H1 (cell line): Measurements from ENCODE around the gene PARP4. TPM values are rescaled to one million over a fixed set of nuclear protein-coding genes. Genes with fewer than 3 reads are reported as not detected.

ENCODE experiments used
- CTCF ChIA-PET: fragments of 300-600 bp; sonication (Branson Sonifier 250); formaldehyde crosslinking; loops from one replicate; lab custom pipeline; 2021; ENCODE audit not compliant: partially characterized antibody; lab: Charles Lee
- POLR2A ChIA-PET: fragments of 300-600 bp; sonication (Branson Sonifier 250); formaldehyde crosslinking; loops from one replicate; lab custom pipeline; 2021; ENCODE audit warnings: inconsistent platforms; ENCODE audit not compliant: partially characterized antibody; lab: Charles Lee
- DNase-seq, 2 experiments: peaks; one replicate each; pipeline versions ENCODE4 v3.0.0 to v3.0.0-alpha.2; 2010 to 2022; ENCODE audit warnings: low spot score in 2 of 2, low read depth in 1 of 2, mixed read lengths in 1 of 2
- FAIRE-seq: peaks from 2 replicates; lab custom pipeline; 2011; peaks lifted over from hg19 to GRCh38; lab: Jason Lieb, UNC
- H2AFZ ChIP-seq: 2 replicates; pipeline ENCODE4 v1.8.1; 2012; ENCODE audit warnings: low read length, inconsistent platforms
- H2AK5ac ChIP-seq: 2 replicates; pipeline ENCODE4 v1.6.1; 2013; ENCODE audit warnings: low read depth, low read length
- H2BK120ac ChIP-seq: replicated peaks from 2 replicates; pipeline ENCODE3; 2013; ENCODE audit warnings: low read depth, low read length, inconsistent platforms
- H2BK12ac ChIP-seq: 2 replicates; pipeline ENCODE4 v1.6.1; 2013; ENCODE audit warnings: low read depth, low read length
- H2BK15ac ChIP-seq: 2 replicates; pipeline ENCODE4 v1.6.1; 2013; ENCODE audit warnings: low read length
- H2BK20ac ChIP-seq: 2 replicates; pipeline ENCODE4 v1.6.1; 2013; ENCODE audit warnings: low read length
- H2BK5ac ChIP-seq: 2 replicates; pipeline ENCODE4 v1.6.1; 2013; ENCODE audit warnings: low read depth, low read length
- H3K14ac ChIP-seq: 2 replicates; pipeline ENCODE4 v1.6.1; 2013; ENCODE audit warnings: inconsistent platforms; ENCODE audit not compliant: insufficient read length
- H3K18ac ChIP-seq: 2 replicates; pipeline ENCODE4 v1.6.1; 2013; ENCODE audit warnings: low read length; ENCODE audit errors: extremely low read depth
- H3K23ac ChIP-seq: 2 replicates; pipeline ENCODE4 v1.6.1; 2013; ENCODE audit warnings: inconsistent platforms; ENCODE audit not compliant: insufficient read length
- H3K23me2 ChIP-seq: 2 replicates; pipeline ENCODE4 v1.6.1; 2013; ENCODE audit warnings: low read depth, low read length
- H3K27ac ChIP-seq: 2 replicates; pipeline ENCODE4 v1.6.1; 2011; ENCODE audit warnings: low read depth, low read length, inconsistent platforms
- H3K27me3 ChIP-seq, 4 experiments: replicated peaks in 1 of 4; 1 replicate in 1 of 4; 2 replicates in 3 of 4; pipeline versions ENCODE4 v1.6.1 to v1.8.1; 2011 to 2013; ENCODE audit warnings: low read length in 3 of 4, mild to moderate bottlenecking in 3 of 4, inconsistent platforms in 2 of 4, mixed read lengths in 2 of 4, moderate library complexity in 1 of 4; ENCODE audit not compliant: control insufficient read depth in 3 of 4, insufficient read depth in 3 of 4; ENCODE audit errors: extremely low read depth in 1 of 4
- H3K36me3 ChIP-seq, 4 experiments: 2 replicates each; pipeline versions ENCODE4 v1.6.1 to v1.8.1; 2011 to 2013; ENCODE audit warnings: mild to moderate bottlenecking in 4 of 4, low read length in 3 of 4, moderate library complexity in 2 of 4, control low read depth in 1 of 4, inconsistent platforms in 1 of 4; ENCODE audit not compliant: insufficient read depth in 4 of 4, control insufficient read depth in 2 of 4
- H3K4ac ChIP-seq: replicated peaks from 2 replicates; pipeline ENCODE3; 2013; ENCODE audit warnings: low read length, low read depth, mixed read lengths, inconsistent platforms; ENCODE audit not compliant: insufficient read length
- H3K4me1 ChIP-seq, 4 experiments: replicated peaks in 1 of 4; 1 replicate in 1 of 4; 2 replicates in 3 of 4; pipeline versions ENCODE4 v1.6.1 to v1.8.1; 2011 to 2013; ENCODE audit warnings: low read length in 3 of 4, inconsistent platforms in 2 of 4, mixed read lengths in 1 of 4; ENCODE audit not compliant: insufficient read depth in 4 of 4, control insufficient read depth in 3 of 4
- H3K4me2 ChIP-seq, 2 experiments: 2 replicates each; pipeline versions ENCODE4 v1.6.1 to v1.8.1; 2011 to 2013; ENCODE audit warnings: low read depth in 2 of 2, low read length in 2 of 2, control low read depth in 1 of 2, inconsistent platforms in 1 of 2, mild to moderate bottlenecking in 1 of 2; ENCODE audit not compliant: insufficient read depth in 1 of 2
- H3K4me3 ChIP-seq, 4 experiments: fragments of 200-600, 300-600 bp in 1 of 4; sonication (generic), shearing (Covaris generic), sonication (Bioruptor Twin) in 1 of 4; 2 replicates each; pipeline versions ENCODE4 v1.5.1 to v1.8.1; 2011 to 2016; ENCODE audit warnings: low read length in 4 of 4, low read depth in 3 of 4, control low read depth in 2 of 4, inconsistent platforms in 2 of 4, mild to moderate bottlenecking in 2 of 4, mixed read lengths in 1 of 4, moderate library complexity in 1 of 4; ENCODE audit not compliant: insufficient read depth in 2 of 4; ENCODE audit errors: extremely low read depth in 1 of 4
- H3K56ac ChIP-seq: replicated peaks from 2 replicates; pipeline ENCODE3; 2013; ENCODE audit warnings: low read depth, mild to moderate bottlenecking, mixed read lengths, low read length, inconsistent platforms; ENCODE audit not compliant: insufficient read length
- H3K79me1 ChIP-seq: 2 replicates; pipeline ENCODE4 v1.6.1; 2013; ENCODE audit warnings: low read depth, low read length, control low read depth
- H3K79me2 ChIP-seq, 2 experiments: 2 replicates each; pipeline versions ENCODE4 v1.6.1 to v1.8.1; 2012 to 2013; ENCODE audit warnings: low read length in 2 of 2, mild to moderate bottlenecking in 2 of 2, inconsistent platforms in 1 of 2; ENCODE audit not compliant: insufficient read depth in 2 of 2, control insufficient read depth in 1 of 2
- H3K9ac ChIP-seq, 4 experiments: replicated peaks in 1 of 4; 1 replicate in 1 of 4; 2 replicates in 3 of 4; pipeline versions ENCODE4 v1.6.1 to v1.8.1; 2011 to 2013; ENCODE audit warnings: low read depth in 3 of 4, low read length in 3 of 4, control low read depth in 2 of 4, mild to moderate bottlenecking in 2 of 4, moderate library complexity in 2 of 4, inconsistent platforms in 1 of 4; ENCODE audit errors: extremely low read depth in 1 of 4
- H3K9me3 ChIP-seq, 2 experiments: 2 replicates each; pipeline versions ENCODE4 v1.6.1 to v1.8.1; 2012 to 2013; ENCODE audit warnings: mild to moderate bottlenecking in 2 of 2, moderate library complexity in 2 of 2, control low read depth in 1 of 2, inconsistent platforms in 1 of 2, low read depth in 1 of 2, low read length in 1 of 2, mixed read lengths in 1 of 2; ENCODE audit not compliant: insufficient read depth in 2 of 2
- H4K20me1 ChIP-seq, 2 experiments: replicated peaks in 1 of 2; 2 replicates each; pipeline versions ENCODE3 to v1.8.1; 2011 to 2013; ENCODE audit warnings: inconsistent platforms in 2 of 2, low read length in 2 of 2, mild to moderate bottlenecking in 1 of 2; ENCODE audit not compliant: insufficient read depth in 2 of 2, control insufficient read depth in 1 of 2
- H4K5ac ChIP-seq: 2 replicates; pipeline ENCODE4 v1.6.1; 2013; ENCODE audit warnings: low read length, low read depth, mixed read lengths, inconsistent platforms; ENCODE audit not compliant: insufficient read length
- H4K8ac ChIP-seq: 2 replicates; pipeline ENCODE4 v1.8.0; 2013; ENCODE audit warnings: mild to moderate bottlenecking, moderate library complexity, low read length, inconsistent platforms; ENCODE audit not compliant: insufficient read depth; ENCODE audit errors: extremely low read depth
- H4K91ac ChIP-seq: replicated peaks from 2 replicates; pipeline ENCODE3; 2013; ENCODE audit warnings: low read length, mixed read lengths, inconsistent platforms; ENCODE audit not compliant: insufficient read length
- HDAC6 ChIP-seq: IDR thresholded peaks from one replicate; pipeline ENCODE4 v1.7.1; 2012; ENCODE audit warnings: low read depth, mild to moderate bottlenecking, inconsistent platforms, low read length, moderate library complexity
- SP1 ChIP-seq: IDR thresholded peaks from 2 replicates; pipeline ENCODE4 v1.6.1; 2011; ENCODE audit warnings: low read depth, low read length
- WGBS, 2 experiments: shearing (Covaris generic) in 1 of 2; methylation state at CpG; one replicate each; pipeline versions ENCODE4 v1.1.6 to v1.1.7; 2013 to 2015; ENCODE audit warnings: low lambda C conversion rate in 2 of 2, mixed read lengths in 2 of 2, inconsistent platforms in 1 of 2, low coverage in 1 of 2, missing lambda C conversion rate in 1 of 2; ENCODE audit not compliant: insufficient replicate concordance in 2 of 2, insufficient coverage in 1 of 2, insufficient read length in 1 of 2; ENCODE audit errors: extremely low coverage in 1 of 2, missing lambda C conversion rate in 1 of 2; 5-methylcytosine and 5-hydroxymethylcytosine counted together
- polyA plus RNA-seq, 7 experiments: library from polyadenylated mRNA; depleted of rRNA in 3 of 7; stranded (reverse) in 5 of 7; unstranded in 2 of 7; fragments of >200 nt in 5 of 7; fragments of 200-250 nt in 2 of 7; gene quantifications; 1 replicate in 5 of 7; 2 replicates in 1 of 7; 4 replicates in 1 of 7; pipeline versions ENCODE4 v1.2.1 to v1.2.3, GENCODE V29; 2011 to 2013; ENCODE audit warnings: missing spikeins in 2 of 7, mixed read lengths in 2 of 7
- total RNA-seq: library from RNA; stranded (reverse); fragmentation: NEBNext Ultra II Directional; extraction: Animal tissue kit (Norgen Biotek cat#: 25700); gene quantifications from 2 replicates; pipeline ENCODE4 v1.2.1, GENCODE V29; 2021

Gene PARP4
- total and polyA plus RNA-seq, 2 of the 8 experiments (the other 6 are each of a cell fraction or from before 2014, with no cell fraction given), result 22.2 to 40.3 TPM

- H3K4me1 ChIP-seq, result peaks cover 0 to 3% (median 0%) of the 10 kb centered on the region in 4 experiments; a peak in 1 of 7 replicates
- H2AFZ ChIP-seq, result no peak overlapping the region
- no peaks in the 10 kb centered on the region for H3K36me3 ChIP-seq
- H3K4me2 ChIP-seq, result no peak overlapping the region
- no peak overlapping the region for H2BK20ac ChIP-seq
- H4K20me1 ChIP-seq, result no peaks in the 10 kb centered on the region
- no peaks in the 10 kb centered on the region for H3K9me3 ChIP-seq
- no peak for DNase-seq
- H3K23ac ChIP-seq, result no peak overlapping the region
- H4K91ac ChIP-seq, result no peak overlapping the region
- no peak overlapping the region for H3K4me3 ChIP-seq
- no peaks in the 10 kb centered on the region for H3K27me3 ChIP-seq
- H2BK120ac ChIP-seq, result no peak overlapping the region
- ChIA-PET POLR2A (no interaction called here), CTCF (no interaction called here)
- H3K14ac ChIP-seq, result no peak overlapping the region
- H3K18ac ChIP-seq, result no peak overlapping the region
- 86% methylated on average over 23 of the region's 23 CpGs; no CpG with 5 or more reads in 1 of the 2 experiments for WGBS, 2 experiments
- H3K79me2 ChIP-seq, result no peaks in the 10 kb centered on the region
- FAIRE-seq, result no peak
- no peak overlapping the region for H3K56ac ChIP-seq
- H3K27ac ChIP-seq, result no peak overlapping the region
- no peak overlapping the region for H2AK5ac ChIP-seq
- no peak overlapping the region for H4K5ac ChIP-seq
- H3K23me2 ChIP-seq, result no peaks in the 10 kb centered on the region
- H2BK12ac ChIP-seq, result no peak overlapping the region
- no peak overlapping the region for H2BK15ac ChIP-seq
- H4K8ac ChIP-seq, result 0 out of 2 replicates have a peak overlapping the region, but pooled peaks have one; percentile 46
- no peak overlapping the region for H3K9ac ChIP-seq
- H3K4ac ChIP-seq, result no peak overlapping the region
- H2BK5ac ChIP-seq, result no peak overlapping the region
- H3K79me1 ChIP-seq, result no peaks in the 10 kb centered on the region
- TF ChIP-seq HDAC6 (no peak), SP1 (no peak)
These were observed 125.5 kb downstream of the PARP4 start for GRCh38 chr13:24386816-24387708.
